DMS53 treated with DMSO at 0.1 percent for 48 hours (cell line): ENCODE data around the gene PSME3.

Source experiments
- DNase-seq: peaks from one replicate; lab custom pipeline; 2025; ENCODE audit not compliant: unreplicated experiment; lab: John Stamatoyannopoulos, UW

The PSME3 gene

DNA sequence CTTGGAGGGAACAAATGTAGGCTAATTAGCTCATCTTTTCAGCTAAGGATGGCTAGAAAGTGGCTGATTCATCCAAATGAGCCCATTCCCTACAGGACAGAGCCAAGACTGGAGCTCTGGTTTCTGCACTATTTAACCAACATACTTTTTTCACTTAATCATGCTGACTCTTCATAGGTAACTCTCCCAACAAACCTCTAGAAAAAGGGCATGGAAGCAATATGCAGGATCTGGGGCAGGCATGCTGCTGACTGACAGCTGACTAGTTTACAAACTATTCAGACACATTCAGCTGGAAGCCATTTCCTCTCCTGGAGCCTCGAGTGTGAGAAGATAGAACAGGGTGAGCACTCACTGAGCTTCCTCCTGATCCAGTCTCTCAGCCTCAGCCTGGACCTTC, 15.3 kb upstream of the PSME3 start:
- DNase-seq = no peak

DNA sequence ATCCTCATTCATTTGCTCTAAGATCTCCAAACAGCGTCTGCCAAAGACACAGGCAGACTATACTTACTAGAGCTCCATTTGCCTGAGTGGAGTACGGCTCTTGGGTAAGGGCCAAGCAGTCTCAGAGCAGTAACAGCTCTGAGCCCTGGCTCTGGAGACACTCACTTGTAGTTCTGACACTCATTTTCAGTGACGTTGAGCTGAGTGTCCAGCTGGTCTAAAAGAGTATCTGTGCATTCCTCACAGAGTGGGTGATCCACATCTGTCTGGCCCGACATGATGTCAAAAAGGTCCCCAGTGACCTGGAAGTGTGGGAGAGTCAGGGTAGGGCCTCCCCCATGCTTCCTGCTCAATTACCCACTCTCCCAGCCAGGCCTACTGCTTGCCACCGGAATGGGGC, 14.8 kb upstream of the PSME3 start:
- no peak for DNase-seq

DNA sequence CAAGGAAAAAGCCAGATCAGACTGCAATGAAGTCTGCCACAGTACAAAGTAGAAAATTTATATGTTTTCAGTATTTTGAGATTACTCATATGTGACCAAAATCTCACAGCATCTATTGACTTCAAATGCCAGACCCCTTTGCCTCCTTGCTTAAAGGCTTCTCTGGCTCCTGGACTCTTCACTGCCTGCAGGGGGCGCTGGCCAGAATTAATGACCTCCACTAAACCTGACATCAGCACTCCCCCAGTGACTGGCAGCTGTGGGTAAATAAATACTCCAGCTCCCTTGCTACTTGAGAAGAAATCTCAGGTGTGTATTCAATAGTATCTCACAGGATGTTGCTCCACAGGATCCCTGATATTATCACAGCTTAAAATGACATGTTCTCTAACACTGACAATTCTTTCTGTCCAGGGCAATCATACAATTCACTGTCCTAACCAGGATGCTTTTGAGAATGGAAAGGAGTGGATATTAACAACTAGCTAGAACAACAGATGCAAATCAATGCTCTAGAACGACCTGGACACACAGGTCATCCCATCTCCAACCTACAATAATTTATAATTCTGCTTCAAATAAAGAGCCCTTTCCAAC, 13.2 kb upstream of the PSME3 start:
- peak; percentile 72 for DNase-seq

- no peak for DNase-seq
These were observed 12.0 kb upstream of the PSME3 start for GRCh38 chr17:42821176-42821575.

DNA sequence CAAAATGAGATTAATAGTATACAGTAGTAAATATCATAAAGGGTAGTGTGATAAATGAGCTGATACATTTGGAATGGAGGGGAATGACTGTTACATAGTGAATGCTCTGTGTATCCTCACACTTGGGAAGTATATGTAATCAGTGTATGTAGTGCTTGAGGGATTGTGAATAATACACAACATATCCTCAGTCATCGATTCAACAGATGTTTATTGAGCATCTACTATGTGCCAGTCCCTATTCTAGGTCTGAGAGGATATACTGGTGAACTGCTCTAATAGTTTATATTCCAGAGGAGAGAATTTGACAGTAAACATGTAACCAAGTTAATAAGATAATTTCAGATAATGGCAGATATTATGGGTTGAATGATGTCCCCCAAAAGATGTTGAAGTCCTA, 5.7 kb upstream of the PSME3 start:
- no peak for DNase-seq

GRCh38 chr17:42830971-42831370, 2.2 kb upstream of the PSME3 start:
- no peak for DNase-seq

- DNase-seq = no peak
These were observed 824 bp upstream of the PSME3 start for GRCh38 chr17:42832213-42832933.

DNA sequence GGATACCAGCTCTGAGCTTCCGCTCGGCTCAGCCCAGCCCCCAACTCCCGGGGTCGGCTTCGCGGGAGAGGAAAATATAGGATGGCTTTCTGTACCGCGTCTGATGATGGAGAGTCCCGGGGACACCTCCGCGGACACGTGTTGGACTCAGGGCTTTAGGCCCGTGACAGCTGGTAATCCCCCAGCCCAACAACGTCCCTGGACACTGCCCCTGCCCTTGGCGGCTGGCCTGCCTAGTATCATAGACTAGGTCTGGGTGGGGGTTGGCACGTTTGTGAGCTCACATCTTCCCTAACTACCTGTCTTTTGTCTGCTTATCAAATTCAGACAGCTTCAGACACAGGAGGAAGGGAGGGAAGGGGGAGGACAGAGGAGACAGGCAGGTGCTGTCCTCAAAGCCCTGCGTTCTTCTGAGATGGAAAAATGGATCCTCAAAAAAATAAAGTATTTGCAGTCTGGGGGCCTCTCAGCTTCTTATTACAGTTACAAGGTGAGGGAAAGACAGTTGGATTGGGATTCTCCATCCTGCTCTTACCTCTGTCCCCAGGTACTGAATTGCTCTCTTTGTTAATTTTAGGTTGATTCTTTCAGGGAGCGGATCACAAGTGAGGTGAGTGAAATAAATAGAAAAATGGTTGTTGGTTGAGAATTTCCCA, 698 bp downstream of the PSME3 start:
- no peak for DNase-seq

GRCh38 chr17:42835732-42836131, 2.5 kb downstream of the PSME3 start:
- no peak for DNase-seq

- DNase-seq = no peak
These were observed 8.9 kb downstream of the PSME3 start for GRCh38 chr17:42841975-42842685.

- DNase-seq = peak; percentile 83
These were observed 10.2 kb downstream of the PSME3 start for GRCh38 chr17:42843358-42843934.

DNA sequence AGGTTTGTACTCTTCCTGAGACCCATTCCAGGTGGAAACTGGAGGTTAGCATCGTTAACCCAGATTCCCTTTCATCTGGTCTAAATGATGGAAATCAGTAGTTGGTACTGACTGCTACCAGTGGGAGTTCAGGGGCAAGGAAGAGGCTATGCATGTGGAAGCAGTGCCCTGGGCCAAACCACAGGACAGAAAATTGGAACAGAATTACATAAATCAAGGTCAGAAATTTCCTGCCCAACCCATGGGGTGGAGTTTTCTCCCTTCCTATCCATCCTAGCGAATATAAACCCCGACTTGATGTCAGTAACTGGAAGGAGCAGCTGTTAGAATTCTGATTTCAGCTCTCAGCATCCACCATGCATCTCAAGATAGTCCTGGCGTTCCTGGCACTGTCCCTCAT, 11.1 kb downstream of the PSME3 start, which contains the start of gene AOC2:
AOC2 (plus strand) TSS at position 310 of the 400 bp plus-strand sequence; CDS start at position 357, 47 bp downstream.
- DNase-seq = no peak

DNA sequence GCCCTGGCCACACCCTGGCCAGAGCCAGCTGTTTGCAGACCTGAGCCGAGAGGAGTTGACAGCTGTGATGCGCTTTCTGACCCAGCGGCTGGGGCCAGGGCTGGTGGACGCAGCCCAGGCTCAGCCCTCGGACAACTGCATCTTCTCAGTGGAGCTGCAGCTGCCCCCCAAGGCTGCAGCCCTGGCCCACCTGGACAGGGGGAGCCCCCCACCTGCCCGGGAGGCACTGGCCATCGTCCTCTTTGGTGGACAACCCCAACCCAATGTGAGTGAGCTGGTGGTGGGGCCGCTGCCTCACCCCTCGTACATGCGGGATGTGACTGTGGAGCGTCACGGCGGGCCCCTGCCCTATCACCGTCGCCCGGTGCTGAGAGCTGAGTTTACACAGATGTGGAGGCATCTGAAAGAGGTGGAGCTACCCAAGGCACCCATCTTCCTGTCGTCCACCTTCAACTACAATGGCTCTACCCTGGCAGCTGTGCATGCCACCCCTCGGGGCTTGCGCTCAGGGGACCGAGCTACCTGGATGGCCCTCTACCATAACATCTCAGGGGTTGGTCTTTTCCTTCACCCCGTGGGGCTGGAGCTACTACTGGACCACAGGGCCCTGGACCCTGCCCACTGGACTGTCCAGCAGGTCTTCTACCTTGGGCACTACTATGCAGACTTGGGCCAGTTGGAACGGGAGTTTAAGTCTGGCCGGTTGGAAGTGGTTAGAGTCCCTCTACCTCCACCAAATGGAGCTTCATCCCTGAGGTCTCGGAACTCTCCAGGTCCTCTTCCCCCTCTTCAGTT, 11.8 kb downstream of the PSME3 start:
- DNase-seq = no peak

DNA sequence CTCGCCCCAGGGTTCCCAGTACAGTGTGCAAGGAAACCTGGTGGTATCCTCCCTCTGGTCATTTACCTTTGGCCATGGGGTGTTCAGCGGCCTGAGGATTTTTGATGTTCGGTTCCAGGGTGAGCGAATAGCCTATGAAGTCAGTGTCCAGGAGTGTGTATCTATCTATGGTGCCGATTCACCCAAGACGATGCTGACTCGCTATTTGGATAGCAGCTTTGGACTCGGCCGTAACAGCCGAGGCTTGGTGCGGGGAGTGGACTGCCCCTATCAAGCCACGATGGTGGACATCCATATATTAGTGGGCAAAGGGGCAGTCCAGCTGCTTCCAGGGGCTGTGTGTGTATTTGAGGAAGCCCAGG, 12.3 kb downstream of the PSME3 start:
- DNase-seq = no peak

DNA sequence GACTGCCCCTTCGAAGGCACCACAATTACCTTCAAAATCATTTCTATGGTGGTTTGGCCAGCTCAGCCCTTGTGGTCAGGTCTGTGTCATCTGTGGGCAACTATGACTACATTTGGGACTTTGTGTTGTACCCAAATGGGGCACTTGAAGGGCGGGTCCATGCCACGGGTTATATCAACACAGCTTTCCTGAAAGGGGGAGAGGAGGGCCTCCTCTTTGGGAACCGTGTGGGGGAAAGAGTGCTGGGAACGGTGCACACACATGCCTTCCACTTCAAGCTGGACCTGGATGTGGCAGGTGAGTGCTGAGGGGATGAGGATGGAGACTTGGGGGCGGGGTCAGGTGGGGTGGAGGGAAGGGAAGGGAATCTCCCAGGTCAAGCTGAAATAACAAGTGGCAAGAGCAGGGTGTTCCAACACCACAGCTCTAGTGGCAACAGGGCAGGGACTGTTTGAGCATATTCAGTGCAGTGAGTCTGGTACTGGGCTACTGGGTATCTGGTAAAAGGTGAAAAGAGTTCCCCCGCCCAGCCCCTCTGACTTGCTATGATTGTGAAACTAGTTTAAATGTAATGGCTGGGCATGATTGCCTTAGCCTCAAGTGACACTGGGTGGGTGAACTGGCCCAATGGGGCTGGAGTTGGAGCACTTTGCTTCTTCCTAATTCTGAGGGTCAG, 12.9 kb downstream of the PSME3 start:
- no peak for DNase-seq

- DNase-seq = no peak
These were observed 13.5 kb downstream of the PSME3 start for GRCh38 chr17:42846594-42847280.

- no peak for DNase-seq
These were observed 14.9 kb downstream of the PSME3 start for GRCh38 chr17:42848093-42848492.

GRCh38 chr17:42849031-42849430, 15.8 kb downstream of the PSME3 start:
- no peak for DNase-seq

GRCh38 chr17:42849451-42850181, 16.4 kb downstream of the PSME3 start:
- DNase-seq = no peak
